Measurements from ENCODE around the gene ADTRP. TPM values are rescaled to one million over a fixed set of nuclear protein-coding genes. Genes with fewer than 3 reads are reported as not detected.
A peak's percentile ranks its signal among the peaks of the same experiment; 100 is the strongest.

ADTRP gene
- total and polyA plus RNA-seq, 10 of the 15 experiments (the other 5 are each of a cell fraction or from before 2014, with no cell fraction given), result 0.10 to 2.6 (median 2.1) TPM

DNA sequence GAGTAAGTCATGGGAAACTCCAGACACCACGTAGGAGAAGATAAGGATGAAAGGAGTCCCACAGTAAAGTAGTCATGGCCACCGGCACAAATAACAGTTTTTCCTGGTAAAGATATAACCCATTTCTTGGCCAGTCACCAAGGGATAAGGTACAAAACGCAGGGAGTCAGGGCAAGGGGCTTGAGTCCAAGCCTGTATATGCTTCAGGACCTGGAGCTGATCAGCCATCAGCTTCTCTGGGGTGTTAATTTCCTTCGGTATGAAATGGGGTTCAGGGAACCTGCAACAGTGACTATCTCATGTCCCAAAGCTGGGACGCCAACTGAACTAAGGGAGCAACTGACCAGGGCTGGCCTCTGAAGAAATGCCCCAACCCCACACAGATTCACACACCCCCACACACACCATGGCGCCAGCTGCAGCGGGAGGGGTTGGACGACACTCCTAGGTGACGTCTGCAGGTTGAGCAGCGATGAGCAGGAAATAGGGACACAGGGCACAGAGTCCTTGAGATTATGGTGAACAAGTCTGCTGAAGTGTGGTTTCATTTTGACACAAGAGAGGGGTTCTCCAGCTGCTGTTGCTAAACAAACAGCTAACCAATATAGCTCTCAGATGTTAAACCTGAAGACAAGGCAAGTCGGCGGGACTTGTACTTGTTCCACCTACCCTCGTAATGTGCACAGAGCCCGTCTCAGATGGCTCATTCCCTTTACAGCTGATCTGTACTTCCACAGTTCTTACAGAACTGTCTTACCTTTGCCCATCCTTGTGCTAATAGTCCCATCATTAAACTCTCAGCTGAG lies 7.4 kb upstream of the ADTRP start (continued):
- TF ChIP-seq CBX5 (IDR thresholded peaks at IDR 0.05; ENCODE audit: low read depth), result peak; percentile 79; the same call in 1 of the 2 replicates
- TF ChIP-seq POU2F2 (IDR thresholded peaks at IDR 0.05; ENCODE audit: borderline replicate concordance, low read depth, low read length), result 0 out of 3 replicates have a peak, but pooled peaks have one; percentile 15
- TF ChIP-seq, protein P1, sequence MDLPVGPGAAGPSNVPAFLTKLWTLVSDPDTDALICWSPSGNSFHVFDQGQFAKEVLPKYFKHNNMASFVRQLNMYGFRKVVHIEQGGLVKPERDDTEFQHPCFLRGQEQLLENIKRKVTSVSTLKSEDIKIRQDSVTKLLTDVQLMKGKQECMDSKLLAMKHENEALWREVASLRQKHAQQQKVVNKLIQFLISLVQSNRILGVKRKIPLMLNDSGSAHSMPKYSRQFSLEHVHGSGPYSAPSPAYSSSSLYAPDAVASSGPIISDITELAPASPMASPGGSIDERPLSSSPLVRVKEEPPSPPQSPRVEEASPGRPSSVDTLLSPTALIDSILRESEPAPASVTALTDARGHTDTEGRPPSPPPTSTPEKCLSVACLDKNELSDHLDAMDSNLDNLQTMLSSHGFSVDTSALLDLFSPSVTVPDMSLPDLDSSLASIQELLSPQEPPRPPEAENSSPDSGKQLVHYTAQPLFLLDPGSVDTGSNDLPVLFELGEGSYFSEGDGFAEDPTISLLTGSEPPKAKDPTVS (IDR thresholded peaks at IDR 0.05; ENCODE audit: low read depth, low read length), result no peak
- TF ChIP-seq NRF1 (conservative IDR thresholded peaks at IDR 0.05; ENCODE audit: low read depth, low read length), result no peak
- TF ChIP-seq CHD1 (IDR thresholded peaks at IDR 0.05; ENCODE audit: low read depth, low read length), result no peak
- TF ChIP-seq IKZF2 (IDR thresholded peaks at IDR 0.05), result peak; percentile 94 to 95
- TF ChIP-seq, protein P2, sequence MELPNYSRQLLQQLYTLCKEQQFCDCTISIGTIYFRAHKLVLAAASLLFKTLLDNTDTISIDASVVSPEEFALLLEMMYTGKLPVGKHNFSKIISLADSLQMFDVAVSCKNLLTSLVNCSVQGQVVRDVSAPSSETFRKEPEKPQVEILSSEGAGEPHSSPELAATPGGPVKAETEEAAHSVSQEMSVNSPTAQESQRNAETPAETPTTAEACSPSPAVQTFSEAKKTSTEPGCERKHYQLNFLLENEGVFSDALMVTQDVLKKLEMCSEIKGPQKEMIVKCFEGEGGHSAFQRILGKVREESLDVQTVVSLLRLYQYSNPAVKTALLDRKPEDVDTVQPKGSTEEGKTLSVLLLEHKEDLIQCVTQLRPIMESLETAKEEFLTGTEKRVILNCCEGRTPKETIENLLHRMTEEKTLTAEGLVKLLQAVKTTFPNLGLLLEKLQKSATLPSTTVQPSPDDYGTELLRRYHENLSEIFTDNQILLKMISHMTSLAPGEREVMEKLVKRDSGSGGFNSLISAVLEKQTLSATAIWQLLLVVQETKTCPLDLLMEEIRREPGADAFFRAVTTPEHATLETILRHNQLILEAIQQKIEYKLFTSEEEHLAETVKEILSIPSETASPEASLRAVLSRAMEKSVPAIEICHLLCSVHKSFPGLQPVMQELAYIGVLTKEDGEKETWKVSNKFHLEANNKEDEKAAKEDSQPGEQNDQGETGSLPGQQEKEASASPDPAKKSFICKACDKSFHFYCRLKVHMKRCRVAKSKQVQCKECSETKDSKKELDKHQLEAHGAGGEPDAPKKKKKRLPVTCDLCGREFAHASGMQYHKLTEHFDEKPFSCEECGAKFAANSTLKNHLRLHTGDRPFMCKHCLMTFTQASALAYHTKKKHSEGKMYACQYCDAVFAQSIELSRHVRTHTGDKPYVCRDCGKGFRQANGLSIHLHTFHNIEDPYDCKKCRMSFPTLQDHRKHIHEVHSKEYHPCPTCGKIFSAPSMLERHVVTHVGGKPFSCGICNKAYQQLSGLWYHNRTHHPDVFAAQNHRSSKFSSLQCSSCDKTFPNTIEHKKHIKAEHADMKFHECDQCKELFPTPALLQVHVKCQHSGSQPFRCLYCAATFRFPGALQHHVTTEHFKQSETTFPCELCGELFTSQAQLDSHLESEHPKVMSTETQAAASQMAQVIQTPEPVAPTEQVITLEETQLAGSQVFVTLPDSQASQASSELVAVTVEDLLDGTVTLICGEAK (IDR thresholded peaks at IDR 0.05; ENCODE audit: borderline replicate concordance), result no peak
- TF ChIP-seq, protein P3, sequence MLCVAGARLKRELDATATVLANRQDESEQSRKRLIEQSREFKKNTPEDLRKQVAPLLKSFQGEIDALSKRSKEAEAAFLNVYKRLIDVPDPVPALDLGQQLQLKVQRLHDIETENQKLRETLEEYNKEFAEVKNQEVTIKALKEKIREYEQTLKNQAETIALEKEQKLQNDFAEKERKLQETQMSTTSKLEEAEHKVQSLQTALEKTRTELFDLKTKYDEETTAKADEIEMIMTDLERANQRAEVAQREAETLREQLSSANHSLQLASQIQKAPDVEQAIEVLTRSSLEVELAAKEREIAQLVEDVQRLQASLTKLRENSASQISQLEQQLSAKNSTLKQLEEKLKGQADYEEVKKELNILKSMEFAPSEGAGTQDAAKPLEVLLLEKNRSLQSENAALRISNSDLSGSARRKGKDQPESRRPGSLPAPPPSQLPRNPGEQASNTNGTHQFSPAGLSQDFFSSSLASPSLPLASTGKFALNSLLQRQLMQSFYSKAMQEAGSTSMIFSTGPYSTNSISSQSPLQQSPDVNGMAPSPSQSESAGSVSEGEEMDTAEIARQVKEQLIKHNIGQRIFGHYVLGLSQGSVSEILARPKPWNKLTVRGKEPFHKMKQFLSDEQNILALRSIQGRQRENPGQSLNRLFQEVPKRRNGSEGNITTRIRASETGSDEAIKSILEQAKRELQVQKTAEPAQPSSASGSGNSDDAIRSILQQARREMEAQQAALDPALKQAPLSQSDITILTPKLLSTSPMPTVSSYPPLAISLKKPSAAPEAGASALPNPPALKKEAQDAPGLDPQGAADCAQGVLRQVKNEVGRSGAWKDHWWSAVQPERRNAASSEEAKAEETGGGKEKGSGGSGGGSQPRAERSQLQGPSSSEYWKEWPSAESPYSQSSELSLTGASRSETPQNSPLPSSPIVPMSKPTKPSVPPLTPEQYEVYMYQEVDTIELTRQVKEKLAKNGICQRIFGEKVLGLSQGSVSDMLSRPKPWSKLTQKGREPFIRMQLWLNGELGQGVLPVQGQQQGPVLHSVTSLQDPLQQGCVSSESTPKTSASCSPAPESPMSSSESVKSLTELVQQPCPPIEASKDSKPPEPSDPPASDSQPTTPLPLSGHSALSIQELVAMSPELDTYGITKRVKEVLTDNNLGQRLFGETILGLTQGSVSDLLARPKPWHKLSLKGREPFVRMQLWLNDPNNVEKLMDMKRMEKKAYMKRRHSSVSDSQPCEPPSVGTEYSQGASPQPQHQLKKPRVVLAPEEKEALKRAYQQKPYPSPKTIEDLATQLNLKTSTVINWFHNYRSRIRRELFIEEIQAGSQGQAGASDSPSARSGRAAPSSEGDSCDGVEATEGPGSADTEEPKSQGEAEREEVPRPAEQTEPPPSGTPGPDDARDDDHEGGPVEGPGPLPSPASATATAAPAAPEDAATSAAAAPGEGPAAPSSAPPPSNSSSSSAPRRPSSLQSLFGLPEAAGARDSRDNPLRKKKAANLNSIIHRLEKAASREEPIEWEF (IDR thresholded peaks at IDR 0.05; ENCODE audit: insufficient replicate concordance, low read depth, low read length), result no peak
- 0 out of 2 replicates have a peak, but pooled peaks have one; percentile 29 for TF ChIP-seq STAT3 (IDR thresholded peaks at IDR 0.05; ENCODE audit: low read depth, low read length)
- TF ChIP-seq PML (IDR thresholded peaks at IDR 0.05; ENCODE audit: low read length), result peak; percentile 21; the same call in 1 of the 2 replicates
- TF ChIP-seq CEBPB (IDR thresholded peaks at IDR 0.05; ENCODE audit: borderline replicate concordance in 1 of 2, low read depth in 2 of 2, low read length in 2 of 2), result no peak
- peak; percentile 41; the same call in 1 of the 2 replicates for TF ChIP-seq ZNF217 (IDR thresholded peaks at IDR 0.05)
- TF ChIP-seq NFIC (IDR thresholded peaks at IDR 0.05; ENCODE audit: low read depth, low read length), result peak; percentile 87
- 0 out of 2 replicates have a peak, but pooled peaks have one; percentile 33 for TF ChIP-seq GABPA (IDR thresholded peaks at IDR 0.05; ENCODE audit: low read depth)
- no peak for TF ChIP-seq SREBF1 (IDR thresholded peaks at IDR 0.05; ENCODE audit: low read length)
- TF ChIP-seq SPI1 (IDR thresholded peaks at IDR 0.05; ENCODE audit: borderline replicate concordance, insufficient read depth, low read depth, low read length), result no peak
- TF ChIP-seq BCL11A (IDR thresholded peaks at IDR 0.05; ENCODE audit: low read depth, low read length), result peak; percentile 64; the same call in 1 of the 2 replicates
